NCI-H526 (cell line): ENCODE data around the gene SLC44A4.
"Not testable (repeated sequence)": the region's sequence is repeated elsewhere in the genome, so short reads cannot be mapped to it uniquely, and the experiment has no call there.

ENCODE experiments used
- DNase-seq, 2 experiments: peaks; one replicate each; lab custom pipeline; 2025; lab: John Stamatoyannopoulos, UW

Gene SLC44A4

GRCh38 chr6:31827286-31828079 is 51.3 kb downstream of the SLC44A4 start, which contains the start of gene HSPA1B:
Gene HSPA1B (plus strand): TSS chr6:31827738. CDS start chr6:31827951, 213 bp downstream.
- peak; percentile 99 for DNase-seq

GRCh38 chr6:31826793-31827285 is 52.0 kb downstream of the SLC44A4 start:
- peak in 1 of 2 experiments; percentile 77 for DNase-seq

DNA sequence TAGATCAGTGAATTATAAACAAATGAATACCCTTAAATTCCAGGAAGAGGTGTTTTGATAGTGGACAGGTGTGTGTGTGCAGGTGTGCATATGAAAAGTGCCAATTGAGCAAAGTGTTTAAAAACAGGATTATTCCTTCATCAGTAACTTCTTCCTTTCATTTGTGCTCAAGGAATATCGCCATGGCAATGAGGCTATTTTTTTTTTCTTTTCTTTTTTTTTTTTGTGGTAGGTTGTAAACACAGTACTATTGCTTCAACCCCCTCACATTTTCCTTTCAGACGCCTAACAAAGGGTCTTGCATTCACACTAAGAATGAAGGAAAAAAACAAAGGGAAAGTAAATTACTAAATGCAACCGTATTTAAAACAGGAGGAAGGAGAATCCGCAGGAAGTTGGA is 53.2 kb downstream of the SLC44A4 start:
- DNase-seq = no peak

DNA sequence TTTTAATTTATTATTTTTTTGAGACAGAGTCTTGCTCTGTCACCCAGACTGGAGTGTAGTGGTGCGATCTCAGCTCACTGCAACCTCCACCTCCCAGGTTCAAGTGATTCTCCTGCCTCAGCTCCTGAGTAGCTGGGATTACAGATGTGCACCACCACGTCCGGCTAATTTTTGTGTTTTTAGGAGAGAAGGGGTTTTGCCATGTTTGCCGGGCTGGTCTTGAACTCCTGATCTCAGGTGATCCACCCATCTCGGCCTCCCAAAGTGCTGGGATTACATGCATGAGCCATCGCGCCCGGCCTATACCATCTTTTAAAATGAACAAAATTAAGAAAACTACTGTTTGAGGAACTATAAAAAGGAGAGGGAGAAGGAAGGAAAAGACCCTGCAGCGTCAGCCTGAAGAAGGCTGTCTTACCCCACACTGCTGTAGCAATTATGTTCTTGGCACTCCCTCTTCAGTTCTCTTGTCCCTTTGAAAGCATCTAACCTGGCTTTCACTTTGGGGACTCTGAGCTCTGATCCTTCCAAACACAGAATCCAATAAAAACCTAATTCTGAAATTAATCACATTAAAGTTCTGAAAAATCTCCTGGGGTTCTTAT is 55.1 kb downstream of the SLC44A4 start:
- DNase-seq = not testable (repeated sequence)

DNA sequence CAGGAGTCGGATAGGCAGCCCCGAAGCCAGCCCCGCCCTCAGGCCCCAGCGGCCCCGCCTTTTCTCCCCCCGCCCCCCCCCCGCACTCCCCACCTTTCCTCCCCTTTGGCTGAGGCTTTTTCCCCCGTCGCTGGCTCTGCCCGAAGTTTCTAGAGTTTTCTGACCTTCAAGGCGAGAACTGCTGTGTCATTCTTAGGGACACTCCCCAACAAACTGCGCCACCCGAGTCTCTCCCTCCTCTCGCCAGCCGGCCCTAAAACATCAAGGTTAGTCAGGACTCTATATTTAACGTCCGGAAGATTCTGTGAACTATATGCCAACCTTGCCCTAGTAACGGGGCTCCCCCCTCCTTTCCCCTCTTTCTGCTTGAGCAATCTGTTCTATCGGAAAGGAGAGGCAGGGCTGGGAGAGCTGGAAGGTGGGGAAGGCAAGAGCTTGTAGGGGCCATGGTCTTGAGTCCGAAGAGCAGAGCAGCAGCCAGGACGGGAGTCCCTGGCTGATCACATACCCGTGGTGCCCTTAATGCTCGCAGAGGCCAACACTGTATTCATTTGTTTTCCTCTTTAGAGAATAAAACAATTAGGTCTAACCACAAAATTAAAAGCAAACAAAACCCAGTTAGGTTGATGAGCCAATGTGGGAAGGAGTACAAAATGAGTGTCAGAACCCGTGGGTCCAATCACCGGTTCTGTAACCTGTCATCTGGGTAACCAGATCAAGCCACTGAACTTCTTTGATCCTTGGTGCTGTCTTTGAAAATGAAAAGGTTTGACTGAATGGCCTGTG is 56.6 kb downstream of the SLC44A4 start:
- DNase-seq = peak in 1 of 2 experiments; percentile 65

DNA sequence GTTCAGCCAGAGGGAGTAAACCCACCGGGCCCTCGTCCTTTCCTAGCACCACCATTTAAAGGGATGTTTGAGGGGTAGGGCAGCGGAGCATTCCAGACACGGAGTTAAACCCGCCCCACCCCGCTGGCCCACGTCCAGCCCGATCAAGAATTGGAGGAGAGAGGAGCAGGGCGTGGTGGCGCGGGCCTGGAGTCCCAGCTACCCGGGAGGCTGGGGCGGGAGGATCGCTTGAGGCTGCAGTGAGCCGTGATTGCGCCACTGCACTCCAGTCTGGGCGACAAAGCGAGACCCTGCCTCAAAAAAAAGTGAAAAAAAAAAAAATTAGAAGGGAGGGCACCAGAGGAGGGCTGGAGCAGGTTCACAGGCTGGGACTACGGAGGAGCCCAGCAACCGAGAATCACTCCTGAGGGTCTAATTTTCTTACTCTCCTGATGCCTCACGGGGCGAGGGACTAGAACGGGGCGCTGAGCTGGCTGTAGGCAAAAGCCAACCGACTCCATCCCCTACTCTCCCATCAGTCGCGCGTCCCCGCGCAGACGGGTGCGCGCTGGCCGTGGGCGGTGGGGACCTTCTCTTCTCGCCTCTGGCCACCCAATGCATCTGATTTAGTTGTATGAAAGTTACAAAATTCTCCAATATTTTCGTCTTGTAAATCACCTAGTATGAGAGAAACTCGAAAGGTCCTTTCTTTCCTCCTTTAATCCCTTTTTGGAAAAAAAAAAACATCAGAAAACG is 57.3 kb downstream of the SLC44A4 start:
- DNase-seq = peak; percentile 35 to 79

GRCh38 chr6:31820399-31820798 is 58.4 kb downstream of the SLC44A4 start:
- not testable (repeated sequence) for DNase-seq

- peak in 1 of 2 experiments; percentile 17 for DNase-seq
Observed at GRCh38 chr6:31819871-31820299, 58.9 kb downstream of the SLC44A4 start.

DNA sequence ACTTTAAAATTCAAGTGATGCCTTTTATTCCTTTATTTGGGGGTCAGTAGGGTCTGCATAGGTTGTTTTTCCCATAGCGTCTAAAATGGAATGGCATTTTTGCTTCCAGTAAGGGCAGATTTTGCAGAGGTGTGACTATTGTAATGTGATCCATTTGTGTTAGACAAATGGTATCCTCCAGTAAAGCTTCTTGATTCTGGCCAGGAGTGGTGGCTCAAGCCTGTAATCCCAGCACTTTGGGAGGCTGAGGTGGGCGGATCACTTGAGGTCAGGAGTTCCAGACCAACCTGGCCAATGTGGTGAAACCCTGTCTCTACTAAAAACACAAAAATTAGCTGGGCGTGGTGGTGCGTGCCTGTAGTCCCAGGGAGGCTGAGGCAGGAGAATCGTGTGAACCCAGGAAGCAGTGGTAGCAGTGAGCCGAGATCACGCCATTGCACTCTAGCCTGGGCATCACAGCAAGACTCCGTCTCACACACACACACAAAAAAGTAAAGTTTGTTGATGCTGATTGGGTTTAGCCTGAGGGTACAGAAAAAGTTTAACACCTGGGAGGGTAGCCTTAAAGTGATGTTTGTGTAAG is 60.8 kb downstream of the SLC44A4 start:
- not testable (repeated sequence) for DNase-seq

- not testable (repeated sequence) for DNase-seq
Observed at GRCh38 chr6:31817133-31817928, 61.5 kb downstream of the SLC44A4 start.

- peak; percentile 97 to 98 for DNase-seq
Observed at GRCh38 chr6:31815025-31815838, 63.6 kb downstream of the SLC44A4 start, which contains the start of the genes HSPA1A and HSPA1L. Gene HSPA1A (plus strand): TSS chr6:31815543. CDS start chr6:31815757, 214 bp downstream. Gene HSPA1L (minus strand): TSS chr6:31815283. CDS start chr6:31811972, 3,311 bp downstream.

- DNase-seq = peak; percentile 96 to 97
Observed at GRCh38 chr6:31814677-31815024, 64.1 kb downstream of the SLC44A4 start.

GRCh38 chr6:31813465-31813849 is 65.3 kb downstream of the SLC44A4 start:
- DNase-seq = no peak
